Measurements from ENCODE around the gene IER2.

Gene IER2

DNA sequence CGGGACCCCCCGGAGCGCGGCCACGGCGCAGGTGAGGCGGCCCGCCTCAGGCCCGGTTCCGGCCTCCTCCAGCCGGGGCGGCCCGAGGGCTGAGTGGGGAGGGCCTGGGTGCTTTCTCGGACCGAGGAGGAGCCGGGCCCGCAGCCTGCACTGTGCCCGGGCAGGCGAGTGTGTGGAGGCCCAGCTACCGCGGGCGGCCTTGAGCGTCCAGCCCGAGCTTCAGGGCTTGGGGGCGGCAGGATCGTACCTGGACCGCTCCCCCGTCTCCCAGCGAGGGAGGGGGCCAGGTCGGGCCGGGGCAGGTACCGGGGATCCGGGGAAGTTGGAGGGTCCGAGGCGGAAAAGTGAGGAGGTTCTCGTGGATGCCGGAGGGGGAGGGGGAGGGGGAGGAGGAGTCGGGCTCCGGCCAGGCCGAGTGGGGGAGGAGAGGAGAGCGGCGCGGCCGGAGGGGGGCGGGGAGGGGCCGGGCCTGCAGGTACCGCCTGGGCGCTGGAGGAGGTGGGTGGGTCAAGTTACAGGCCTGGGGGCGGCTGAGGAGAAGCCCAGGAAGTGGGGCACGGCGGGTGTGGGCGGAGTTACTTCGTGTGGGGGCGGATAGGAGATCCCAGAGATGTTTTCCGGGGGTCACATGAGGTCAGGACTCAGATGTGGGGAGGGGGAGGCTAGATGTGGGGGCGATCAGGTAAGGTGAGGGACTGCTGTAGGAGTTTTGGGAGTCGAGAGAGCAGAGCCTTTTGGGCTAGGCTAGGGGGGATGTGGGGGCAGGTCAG, 31.6 kb upstream of the IER2 start:
- peak; percentile 59 for DNase-seq
- Histone ChIP-seq H3K27me3 (no peaks in the 10 kb centered on the region), H3K36me3 (peaks cover 28% of the 10 kb centered on the region), H3K4me1 (peaks cover 5% of the 10 kb centered on the region), H3K4me3 (ENCODE audit: low read depth, low read length) (peak overlapping the region; percentile 87), H3K9me3 (no peaks in the 10 kb centered on the region)
- TF ChIP-seq, protein P1, sequence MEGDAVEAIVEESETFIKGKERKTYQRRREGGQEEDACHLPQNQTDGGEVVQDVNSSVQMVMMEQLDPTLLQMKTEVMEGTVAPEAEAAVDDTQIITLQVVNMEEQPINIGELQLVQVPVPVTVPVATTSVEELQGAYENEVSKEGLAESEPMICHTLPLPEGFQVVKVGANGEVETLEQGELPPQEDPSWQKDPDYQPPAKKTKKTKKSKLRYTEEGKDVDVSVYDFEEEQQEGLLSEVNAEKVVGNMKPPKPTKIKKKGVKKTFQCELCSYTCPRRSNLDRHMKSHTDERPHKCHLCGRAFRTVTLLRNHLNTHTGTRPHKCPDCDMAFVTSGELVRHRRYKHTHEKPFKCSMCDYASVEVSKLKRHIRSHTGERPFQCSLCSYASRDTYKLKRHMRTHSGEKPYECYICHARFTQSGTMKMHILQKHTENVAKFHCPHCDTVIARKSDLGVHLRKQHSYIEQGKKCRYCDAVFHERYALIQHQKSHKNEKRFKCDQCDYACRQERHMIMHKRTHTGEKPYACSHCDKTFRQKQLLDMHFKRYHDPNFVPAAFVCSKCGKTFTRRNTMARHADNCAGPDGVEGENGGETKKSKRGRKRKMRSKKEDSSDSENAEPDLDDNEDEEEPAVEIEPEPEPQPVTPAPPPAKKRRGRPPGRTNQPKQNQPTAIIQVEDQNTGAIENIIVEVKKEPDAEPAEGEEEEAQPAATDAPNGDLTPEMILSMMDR (IDR thresholded peaks at IDR 0.05; ENCODE audit: low read depth, low read length): no peak

GRCh38 chr19:13119627-13120026, 30.6 kb upstream of the IER2 start:
- TF ChIP-seq, protein P1 (IDR thresholded peaks at IDR 0.05; ENCODE audit: low read depth, low read length): no peak
- Histone ChIP-seq H3K36me3 (peaks cover 22% of the 10 kb centered on the region), H3K9me3 (no peaks in the 10 kb centered on the region), H3K27me3 (no peaks in the 10 kb centered on the region), H3K4me3 (ENCODE audit: low read depth, low read length) (peak overlapping the region; percentile 87), H3K4me1 (peaks cover 5% of the 10 kb centered on the region)
- no peak for DNase-seq

- no peak for DNase-seq
- TF ChIP-seq, protein P1 (IDR thresholded peaks at IDR 0.05; ENCODE audit: low read depth, low read length): no peak
- peaks cover 18% of the 10 kb centered on the region for H3K36me3 ChIP-seq
- H3K4me1 ChIP-seq: peaks cover 5% of the 10 kb centered on the region
- no peaks in the 10 kb centered on the region for H3K9me3 ChIP-seq
- H3K4me3 ChIP-seq (ENCODE audit: low read depth, low read length): no peak overlapping the region; the same call in 1 of the 2 replicates
- no peaks in the 10 kb centered on the region for H3K27me3 ChIP-seq
Measured at GRCh38 chr19:13120031-13120430, 30.2 kb upstream of the IER2 start.

DNA sequence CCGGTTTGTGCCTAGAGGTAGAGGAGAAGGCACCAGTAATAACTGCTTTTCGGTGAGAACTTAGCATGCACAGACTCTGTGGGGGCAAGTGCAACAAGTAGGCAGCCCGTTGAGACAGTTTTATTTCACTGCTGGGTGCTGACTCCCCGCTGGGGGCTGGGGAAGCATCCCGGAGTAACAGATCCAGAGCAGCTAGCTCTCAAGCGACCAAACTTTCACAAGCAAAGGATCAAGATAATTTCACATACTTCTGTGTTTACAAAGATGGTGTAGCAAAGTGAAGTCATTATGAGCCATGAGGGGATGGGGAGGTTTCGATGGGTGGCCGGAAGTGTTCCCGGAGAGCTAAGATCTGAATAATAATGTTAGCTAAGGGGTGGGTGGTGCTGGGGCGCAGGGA, 29.4 kb upstream of the IER2 start:
- no peak overlapping the region for H3K4me3 ChIP-seq (ENCODE audit: low read depth, low read length)
- TF ChIP-seq, protein P1 (IDR thresholded peaks at IDR 0.05; ENCODE audit: low read depth, low read length): no peak
- peaks cover 19% of the 10 kb centered on the region for H3K36me3 ChIP-seq
- no peaks in the 10 kb centered on the region for H3K27me3 ChIP-seq
- no peaks in the 10 kb centered on the region for H3K9me3 ChIP-seq
- H3K4me1 ChIP-seq: no peaks in the 10 kb centered on the region
- no peak for DNase-seq

DNA sequence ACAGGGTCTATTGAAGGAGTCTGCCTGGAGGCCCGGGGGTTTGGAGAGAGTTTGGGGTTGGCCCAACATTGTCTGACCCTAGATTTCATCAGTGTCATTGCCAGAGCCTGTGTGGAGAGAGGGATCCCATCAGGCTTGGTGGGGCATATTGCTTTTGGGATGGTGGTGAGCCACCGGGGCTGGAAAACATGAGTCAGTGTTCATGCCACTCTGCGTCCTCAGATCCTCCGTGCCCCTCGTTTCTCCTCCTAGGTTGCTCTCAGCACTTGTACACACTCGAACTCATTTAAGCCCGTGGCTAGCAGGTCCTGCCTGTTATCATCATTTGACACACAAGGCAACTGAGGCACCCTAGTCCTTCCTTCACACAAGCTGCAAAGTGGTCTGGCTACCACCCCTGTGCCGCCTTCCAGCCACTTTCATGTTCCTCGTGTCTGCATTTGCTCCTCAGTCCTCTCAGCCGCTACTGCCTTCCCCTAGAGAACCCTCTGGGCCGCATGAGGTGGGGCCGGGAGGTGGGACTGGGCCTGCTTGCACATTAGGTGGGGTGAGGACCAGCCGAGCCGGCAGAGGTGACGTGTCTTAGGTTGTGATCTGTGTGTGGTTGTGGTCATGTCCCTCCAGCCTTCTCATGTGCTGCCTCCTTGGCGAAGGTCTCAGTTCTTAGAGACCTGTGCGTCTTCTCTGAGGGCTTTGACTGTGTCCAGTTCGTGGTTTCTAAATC, 28.5 kb upstream of the IER2 start:
- no peak for DNase-seq
- Histone ChIP-seq H3K4me3 (ENCODE audit: low read depth, low read length) (no peak overlapping the region), H3K9me3 (no peaks in the 10 kb centered on the region), H3K4me1 (no peaks in the 10 kb centered on the region), H3K27me3 (no peaks in the 10 kb centered on the region), H3K36me3 (peaks cover 26% of the 10 kb centered on the region)
- TF ChIP-seq, protein P1 (IDR thresholded peaks at IDR 0.05; ENCODE audit: low read depth, low read length): no peak
